Dedifferentiated amniotic fluid mesenchymal stem cell (primary cell): ENCODE measurements around the gene LIN37.

Experiments used
- DNase-seq: peaks from one replicate; pipeline ENCODE4 v3.0.0-alpha.2; 2016; ENCODE audit errors: extremely low spot score

The LIN37 gene

DNA sequence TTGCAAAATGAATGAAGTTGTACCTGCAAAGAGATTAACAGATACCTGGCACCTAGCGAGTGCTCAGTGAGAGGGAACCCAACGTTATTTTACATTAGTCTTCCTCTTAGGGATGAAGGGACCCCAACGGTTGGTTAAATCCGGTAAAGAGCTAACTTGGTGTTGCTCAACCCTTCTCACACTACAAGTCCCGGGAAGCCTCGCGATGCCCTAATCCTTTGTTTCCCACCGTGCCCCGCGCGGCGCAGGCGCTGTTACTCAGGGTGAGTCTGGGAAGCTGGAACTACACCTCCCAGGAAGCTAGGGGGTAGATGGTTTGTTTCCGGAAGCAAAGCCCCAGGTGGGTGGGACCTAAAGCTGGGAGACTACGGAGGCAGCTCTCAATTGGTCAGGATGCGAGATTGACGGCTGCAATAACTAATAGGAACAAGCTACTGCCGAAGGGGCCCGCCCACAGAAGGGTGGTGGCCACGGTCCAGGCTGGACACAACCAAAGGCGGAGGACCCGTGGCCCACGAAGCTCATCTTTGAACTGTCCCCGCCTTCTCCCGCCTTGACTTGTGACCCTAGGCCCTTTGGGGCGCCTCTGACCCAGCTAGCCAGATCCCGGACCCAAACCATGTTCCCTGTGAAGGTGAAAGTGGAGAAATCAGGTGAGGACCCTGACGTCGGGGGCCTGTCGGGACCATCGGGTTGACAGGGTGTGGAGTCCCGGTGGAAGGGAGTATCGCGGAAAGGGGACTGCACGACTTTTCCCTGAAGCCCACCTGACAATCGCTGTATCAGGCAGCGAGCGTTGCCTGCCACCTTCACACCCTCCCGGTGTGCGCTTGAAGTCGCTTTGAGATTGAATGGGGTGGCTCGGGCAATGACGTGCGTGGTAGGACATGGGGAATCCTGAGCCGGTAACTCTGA is at the start of gene LIN37:
LIN37 (plus strand) TSS at position 471 of the 915 bp plus-strand sequence; CDS start at position 620, 149 bp downstream.
- DNase-seq = peak; percentile 100

GRCh38 chr19:35702223-35703012 is 46.0 kb upstream of the LIN37 start:
- peak; percentile 95 for DNase-seq

DNA sequence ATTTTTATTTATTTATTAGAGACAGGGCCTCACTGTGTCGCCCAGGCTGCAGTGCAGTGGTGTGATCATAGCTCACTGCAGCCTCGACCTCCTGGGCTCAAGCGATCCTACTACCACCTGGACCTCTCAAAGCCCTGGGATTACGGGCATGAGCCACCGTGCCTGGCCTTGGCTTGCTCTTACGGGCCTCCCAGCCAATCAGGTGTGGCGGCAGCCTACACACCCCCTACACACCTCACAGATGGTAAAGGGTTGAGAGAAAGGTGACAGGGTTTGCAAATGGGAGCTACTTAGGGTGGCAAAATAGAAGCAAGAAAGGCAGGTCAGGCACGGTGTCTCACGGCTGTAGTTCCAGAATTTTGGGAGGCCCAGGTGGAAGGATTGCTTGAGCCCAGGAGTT is 45.0 kb upstream of the LIN37 start:
- DNase-seq = no peak

GRCh38 chr19:35704218-35704617 is 44.2 kb upstream of the LIN37 start, which contains the start of gene ZBTB32:
Gene ZBTB32 (plus strand): TSS chr19:35704558. CDS start chr19:35714627, 10,069 bp downstream.
- no peak for DNase-seq

DNA sequence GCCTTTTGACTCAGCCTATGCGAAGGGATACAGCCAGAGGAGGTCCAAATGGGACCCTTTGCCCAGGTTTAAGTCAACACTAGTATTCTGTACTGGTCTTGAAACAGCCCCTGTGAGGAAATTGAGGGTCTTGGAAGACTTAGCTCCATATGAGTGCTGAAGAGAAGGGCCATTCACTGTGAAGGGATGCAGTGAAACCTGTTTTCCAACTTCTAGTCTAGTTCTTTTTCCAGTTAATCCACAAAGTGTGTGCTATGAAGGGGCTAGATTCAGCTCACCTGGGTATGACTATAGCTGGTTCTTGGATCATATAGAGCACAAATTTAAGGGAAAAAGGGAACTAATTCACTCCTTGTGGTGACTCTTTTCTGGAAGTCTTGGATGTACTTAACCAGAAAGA is 40.0 kb upstream of the LIN37 start:
- DNase-seq = no peak

- DNase-seq = no peak
These were observed 37.3 kb upstream of the LIN37 start for GRCh38 chr19:35710784-35711723.

DNA sequence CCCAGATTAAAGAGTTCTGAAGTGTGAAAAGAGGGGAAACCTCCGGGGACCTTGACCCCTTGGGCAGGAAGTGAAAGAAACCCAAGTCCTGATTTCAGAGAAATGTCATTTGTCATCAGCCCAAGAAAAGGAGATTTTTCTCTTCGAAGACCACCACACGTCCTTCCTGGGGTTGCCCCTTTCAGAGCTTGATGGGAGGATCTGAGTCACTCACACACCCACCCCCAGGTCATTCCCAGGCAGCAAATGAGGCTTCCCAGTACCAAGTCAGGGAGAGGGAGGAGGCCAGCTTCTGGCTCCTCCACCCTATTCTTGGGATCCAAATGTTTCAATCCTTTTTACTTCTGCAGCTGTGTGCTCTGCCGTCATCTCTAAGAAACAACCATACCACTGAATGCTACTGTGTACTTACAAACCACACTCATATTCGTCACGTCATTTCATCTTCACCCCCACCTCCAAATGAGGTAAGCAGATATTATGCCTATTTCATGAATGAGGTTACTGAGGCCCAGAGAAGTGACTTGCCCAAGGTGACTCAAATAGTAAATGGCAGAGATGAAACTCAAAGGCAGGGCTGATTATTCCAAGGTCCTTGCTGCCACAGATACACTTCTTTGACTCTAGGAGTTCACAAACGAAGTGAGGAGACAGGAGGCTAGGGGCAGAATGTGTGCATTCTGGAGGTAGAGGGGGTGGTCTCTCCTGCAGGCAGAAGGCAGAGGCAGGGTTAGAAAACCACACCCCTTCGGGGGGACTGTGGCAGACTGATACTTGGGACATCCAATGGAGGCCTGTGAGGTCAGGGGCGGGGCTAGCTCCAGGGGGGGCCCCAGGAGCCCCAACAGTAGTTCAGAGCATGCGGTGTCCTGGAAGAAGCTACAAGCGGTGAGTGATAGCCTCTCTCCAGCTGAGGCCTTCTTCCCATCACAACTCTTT is 35.5 kb upstream of the LIN37 start:
- DNase-seq = no peak

GRCh38 chr19:35713506-35713850 is 34.9 kb upstream of the LIN37 start:
- no peak for DNase-seq

GRCh38 chr19:35713904-35714495 is 34.4 kb upstream of the LIN37 start:
- no peak for DNase-seq

- no peak for DNase-seq
These were observed 33.6 kb upstream of the LIN37 start for GRCh38 chr19:35714601-35715354.

- no peak for DNase-seq
These were observed 33.0 kb upstream of the LIN37 start for GRCh38 chr19:35715355-35715809.

- DNase-seq = no peak
These were observed 32.2 kb upstream of the LIN37 start for GRCh38 chr19:35715981-35716800.

GRCh38 chr19:35716801-35717664 is 31.3 kb upstream of the LIN37 start:
- DNase-seq = peak; percentile 83

DNA sequence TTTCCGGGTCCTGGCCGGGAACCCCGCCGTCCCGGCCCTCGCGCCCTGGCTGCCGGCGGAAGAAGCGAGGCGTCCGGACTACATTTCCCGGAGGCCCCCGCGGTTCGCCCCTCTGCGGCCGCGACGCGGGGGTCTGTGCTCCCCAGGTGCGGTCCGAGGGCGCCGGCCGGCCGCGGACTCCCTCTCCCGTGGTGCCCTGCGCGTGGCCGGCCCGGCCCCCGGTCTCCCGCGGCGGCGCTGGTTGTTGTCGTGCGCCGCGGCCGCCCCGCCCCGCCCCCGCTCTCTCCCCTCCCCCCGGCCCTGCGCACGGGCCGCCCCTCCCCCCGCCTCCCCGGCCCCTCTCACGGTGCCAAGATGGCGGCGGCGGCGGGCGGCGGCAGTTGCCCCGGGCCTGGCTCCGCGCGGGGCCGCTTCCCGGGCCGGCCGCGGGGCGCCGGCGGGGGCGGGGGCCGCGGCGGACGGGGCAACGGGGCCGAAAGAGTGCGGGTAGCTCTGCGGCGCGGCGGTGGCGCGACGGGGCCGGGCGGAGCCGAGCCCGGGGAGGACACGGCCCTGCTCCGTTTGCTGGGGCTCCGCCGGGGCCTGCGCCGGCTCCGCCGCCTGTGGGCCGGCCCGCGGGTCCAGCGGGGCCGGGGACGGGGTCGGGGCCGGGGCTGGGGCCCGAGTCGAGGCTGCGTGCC is 30.6 kb upstream of the LIN37 start, which contains the start of gene KMT2B:
KMT2B (plus strand) TSS at position 339 of the 680 bp plus-strand sequence; CDS start at position 355, 16 bp downstream.
- peak; percentile 87 for DNase-seq

- DNase-seq = no peak
These were observed 29.9 kb upstream of the LIN37 start for GRCh38 chr19:35718345-35719041.
